ENCODE results near the gene DPEP1.
"Not testable (repeated sequence)": the region's sequence is repeated elsewhere in the genome, so short reads cannot be mapped to it uniquely, and the experiment has no call there.

The DPEP1 gene

GRCh38 chr16:89583197-89583894, 30.1 kb upstream of the DPEP1 start:
- no peak for TF ChIP-seq CTCF (IDR thresholded peaks at IDR 0.05)
- H3K4me1 Mint-ChIP-seq = no peaks in the 10 kb centered on the region
- no peak overlapping the region for H3K27ac Mint-ChIP-seq
- no peak for DNase-seq
- H3K27me3 Mint-ChIP-seq (ENCODE audit: low read depth, poor library complexity) = no peaks in the 10 kb centered on the region
- H3K4me3 Mint-ChIP-seq = no peak overlapping the region
- H3K36me3 Mint-ChIP-seq (ENCODE audit: low read depth) = no peaks in the 10 kb centered on the region
- H3K9me3 Mint-ChIP-seq = peaks cover 1% of the 10 kb centered on the region

- TF ChIP-seq CTCF (IDR thresholded peaks at IDR 0.05) = no peak
- no peak for DNase-seq
Observed at GRCh38 chr16:89583895-89584644, 29.4 kb upstream of the DPEP1 start.

GRCh38 chr16:89584768-89585549, 28.5 kb upstream of the DPEP1 start:
- H3K4me3 Mint-ChIP-seq = no peak overlapping the region
- no peak overlapping the region for H3K27ac Mint-ChIP-seq
- H3K36me3 Mint-ChIP-seq (ENCODE audit: low read depth) = no peaks in the 10 kb centered on the region
- DNase-seq = no peak
- no peaks in the 10 kb centered on the region for H3K9me3 Mint-ChIP-seq
- TF ChIP-seq CTCF (IDR thresholded peaks at IDR 0.05) = no peak
- no peaks in the 10 kb centered on the region for H3K27me3 Mint-ChIP-seq (ENCODE audit: low read depth, poor library complexity)
- H3K4me1 Mint-ChIP-seq = no peaks in the 10 kb centered on the region

More at GRCh38 chr16:89583895-89584644, 29.4 kb upstream of the DPEP1 start:
- Mint-ChIP-seq H3K27ac (no peak overlapping the region), H3K27me3 (ENCODE audit: low read depth, poor library complexity) (no peaks in the 10 kb centered on the region), H3K9me3 (no peaks in the 10 kb centered on the region), H3K4me3 (no peak overlapping the region), H3K4me1 (no peaks in the 10 kb centered on the region), H3K36me3 (ENCODE audit: low read depth) (no peaks in the 10 kb centered on the region)

GRCh38 chr16:89586218-89586617, 27.2 kb upstream of the DPEP1 start:
- no peaks in the 10 kb centered on the region for H3K36me3 Mint-ChIP-seq (ENCODE audit: low read depth)
- no peak for DNase-seq
- no peak overlapping the region for H3K4me3 Mint-ChIP-seq
- TF ChIP-seq CTCF (IDR thresholded peaks at IDR 0.05) = no peak
- H3K4me1 Mint-ChIP-seq = no peaks in the 10 kb centered on the region
- H3K27me3 Mint-ChIP-seq (ENCODE audit: low read depth, poor library complexity) = no peaks in the 10 kb centered on the region
- H3K27ac Mint-ChIP-seq = no peak overlapping the region
- no peaks in the 10 kb centered on the region for H3K9me3 Mint-ChIP-seq

- H3K27me3 Mint-ChIP-seq (ENCODE audit: low read depth, poor library complexity) = no peaks in the 10 kb centered on the region
- H3K4me3 Mint-ChIP-seq = no peak overlapping the region
- DNase-seq = no peak
- no peak for TF ChIP-seq CTCF (IDR thresholded peaks at IDR 0.05)
- no peaks in the 10 kb centered on the region for H3K36me3 Mint-ChIP-seq (ENCODE audit: low read depth)
- no peaks in the 10 kb centered on the region for H3K4me1 Mint-ChIP-seq
- H3K9me3 Mint-ChIP-seq = no peaks in the 10 kb centered on the region
- H3K27ac Mint-ChIP-seq = no peak overlapping the region
Observed at GRCh38 chr16:89586853-89587252, 26.6 kb upstream of the DPEP1 start.

- not testable (repeated sequence) for H3K27me3 Mint-ChIP-seq (ENCODE audit: low read depth, poor library complexity); H3K9me3 Mint-ChIP-seq; H3K27ac Mint-ChIP-seq; H3K36me3 Mint-ChIP-seq (ENCODE audit: low read depth); DNase-seq; H3K4me1 Mint-ChIP-seq; H3K4me3 Mint-ChIP-seq
Observed at GRCh38 chr16:89587676-89588075, 25.8 kb upstream of the DPEP1 start.
